ENCODE data around the gene IGSF6.

IGSF6 gene

DNA sequence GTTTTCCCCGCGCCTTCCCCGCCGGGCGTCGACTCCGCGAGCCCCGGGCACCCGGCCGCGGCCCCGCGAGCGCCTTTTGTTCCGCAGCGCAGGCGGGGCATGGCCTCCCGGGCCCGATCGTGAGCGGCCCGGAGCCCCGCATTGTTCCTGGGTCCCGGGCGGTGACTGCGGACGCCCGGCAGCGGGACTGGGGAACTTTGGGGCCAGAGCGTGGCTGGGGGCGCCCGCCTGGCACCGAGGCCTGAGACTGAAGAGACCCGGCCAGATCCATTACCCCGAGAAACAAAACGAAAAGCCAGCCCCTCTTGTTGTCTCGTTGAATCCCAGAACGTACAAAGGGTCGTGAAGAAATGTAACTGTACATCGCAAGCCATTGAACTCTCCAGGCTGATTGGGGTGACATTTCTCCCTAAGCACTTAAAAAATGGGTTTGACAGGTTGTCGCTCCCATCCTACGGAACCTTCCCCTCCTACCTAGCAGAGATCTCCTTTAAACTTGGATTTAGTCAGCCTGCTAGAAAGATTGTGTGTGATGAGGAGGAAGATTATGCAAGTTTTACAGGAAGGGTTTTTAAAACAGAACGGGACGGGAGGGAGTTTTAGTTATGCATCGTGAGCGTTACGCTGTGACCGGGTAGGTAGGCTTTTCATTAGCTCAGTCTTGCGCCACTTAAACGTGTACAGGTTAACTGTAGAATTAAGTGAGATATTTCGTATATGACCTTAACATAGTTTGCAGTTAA lies 52.2 kb downstream of the IGSF6 start:
- peak; percentile 46 for DNase-seq (ENCODE audit: low read depth, low spot score)

DNA sequence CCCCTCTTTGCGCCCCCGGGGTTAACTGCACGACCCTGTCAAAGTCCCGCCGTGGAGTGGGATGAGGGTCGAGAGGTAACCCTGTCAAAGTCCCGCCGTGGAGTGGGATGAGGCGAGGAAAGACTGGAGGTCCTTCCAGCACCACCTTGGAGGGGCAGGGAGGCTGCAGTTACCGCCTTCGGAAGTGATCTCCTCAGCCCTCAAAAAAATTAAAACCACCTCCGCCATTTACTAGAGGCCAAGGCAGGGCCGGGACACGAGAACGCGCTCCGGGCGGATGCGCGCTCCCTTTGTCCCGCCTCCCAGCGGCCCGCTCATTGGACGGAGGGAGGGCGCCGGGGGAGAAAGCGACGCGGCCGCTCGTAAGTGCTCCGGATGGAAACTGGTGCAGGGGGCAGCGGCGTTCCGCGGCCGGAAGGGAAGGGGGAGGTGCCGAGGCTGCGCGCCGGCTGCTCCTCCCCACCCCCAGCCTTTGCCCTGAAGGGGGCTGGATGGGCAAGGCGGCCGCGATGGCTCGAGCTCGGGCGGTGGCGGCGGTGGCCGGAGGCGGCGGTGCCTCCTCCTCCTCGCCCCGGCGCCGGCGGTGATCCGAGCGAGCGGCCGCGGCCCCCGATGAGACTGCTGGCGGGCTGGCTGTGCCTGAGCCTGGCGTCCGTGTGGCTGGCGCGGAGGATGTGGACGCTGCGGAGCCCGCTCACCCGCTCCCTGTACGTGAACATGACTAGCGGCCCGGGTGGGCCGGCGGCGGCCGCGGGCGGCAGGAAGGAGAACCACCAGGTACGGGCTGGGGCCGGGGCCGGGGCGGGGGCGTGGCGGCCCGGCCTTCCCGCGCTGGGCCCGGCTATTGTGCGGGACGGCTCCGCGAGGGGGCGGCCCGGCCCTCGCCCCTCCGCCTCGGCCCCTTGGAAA lies 53.0 kb downstream of the IGSF6 start, which contains the start of gene METTL9:
TSS of gene METTL9 (plus strand) at position 456 of the 909 bp plus-strand sequence. CDS start at position 613, 157 bp downstream.
- peak; percentile 99 for DNase-seq (ENCODE audit: low read depth, low spot score)

DNA sequence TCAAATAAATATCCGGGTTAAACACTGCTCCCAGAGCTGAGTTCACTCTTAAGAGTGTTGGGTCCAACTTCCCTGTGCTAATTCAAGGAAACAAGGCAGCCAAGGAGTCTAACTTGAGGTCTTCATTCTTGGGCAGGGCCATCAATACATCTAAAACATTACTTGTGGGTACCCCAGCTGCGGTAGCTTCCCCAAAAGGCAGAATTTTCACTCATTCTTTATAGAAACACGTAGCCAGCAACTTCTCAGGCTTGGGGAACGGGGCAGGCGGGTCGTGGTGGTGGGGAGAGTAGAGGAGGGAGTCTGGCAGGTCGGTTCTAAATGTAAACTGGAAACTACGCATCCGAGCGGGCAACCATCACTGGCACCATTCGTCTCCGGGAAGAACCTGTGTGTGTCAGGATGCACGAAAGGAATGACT lies 53.7 kb downstream of the IGSF6 start:
- DNase-seq (ENCODE audit: low read depth, low spot score), result peak; percentile 27

DNA sequence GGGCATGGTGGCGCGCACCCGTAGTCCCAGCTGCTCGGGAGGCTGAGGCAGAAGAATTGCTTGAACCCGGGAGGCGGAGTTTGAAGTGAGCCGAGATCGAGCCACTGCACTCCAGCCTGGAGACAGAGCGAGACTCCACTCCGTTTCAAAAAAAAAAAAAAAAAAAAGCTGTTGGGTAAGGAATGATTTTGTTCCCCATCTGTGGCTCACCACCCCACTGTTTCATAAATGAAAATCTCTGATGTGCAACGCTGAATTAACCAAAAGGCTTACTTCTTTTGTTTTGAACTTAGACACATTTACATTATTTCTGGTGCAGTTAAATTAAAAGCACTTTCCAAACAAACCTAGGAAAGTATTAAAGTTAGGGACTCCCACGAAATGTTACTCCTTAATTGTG lies 54.2 kb downstream of the IGSF6 start:
- no peak for DNase-seq (ENCODE audit: low read depth, low spot score)

DNA sequence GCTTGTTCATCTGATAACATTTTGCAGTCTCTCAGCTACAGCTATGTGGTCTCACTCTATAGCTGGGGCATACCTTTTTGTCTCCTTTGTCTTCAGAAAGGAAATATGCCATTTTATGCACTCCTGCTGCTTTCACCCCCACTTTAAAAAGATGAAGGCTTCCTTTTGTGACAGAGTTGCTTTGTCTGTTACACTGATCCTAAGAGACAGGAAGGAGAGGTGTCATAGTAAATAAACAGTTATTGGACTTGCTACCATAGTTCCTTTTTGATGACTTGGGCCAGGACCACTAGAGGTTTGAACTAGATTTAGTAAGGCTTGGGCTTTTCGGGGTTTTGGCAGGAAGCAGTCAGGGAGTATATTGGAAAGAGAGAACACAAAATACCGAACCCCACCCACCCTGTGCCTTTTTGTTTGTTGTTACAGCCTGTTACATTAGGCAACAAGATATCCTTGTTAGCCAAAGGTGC lies 54.8 kb downstream of the IGSF6 start:
- no peak for DNase-seq (ENCODE audit: low read depth, low spot score)

DNA sequence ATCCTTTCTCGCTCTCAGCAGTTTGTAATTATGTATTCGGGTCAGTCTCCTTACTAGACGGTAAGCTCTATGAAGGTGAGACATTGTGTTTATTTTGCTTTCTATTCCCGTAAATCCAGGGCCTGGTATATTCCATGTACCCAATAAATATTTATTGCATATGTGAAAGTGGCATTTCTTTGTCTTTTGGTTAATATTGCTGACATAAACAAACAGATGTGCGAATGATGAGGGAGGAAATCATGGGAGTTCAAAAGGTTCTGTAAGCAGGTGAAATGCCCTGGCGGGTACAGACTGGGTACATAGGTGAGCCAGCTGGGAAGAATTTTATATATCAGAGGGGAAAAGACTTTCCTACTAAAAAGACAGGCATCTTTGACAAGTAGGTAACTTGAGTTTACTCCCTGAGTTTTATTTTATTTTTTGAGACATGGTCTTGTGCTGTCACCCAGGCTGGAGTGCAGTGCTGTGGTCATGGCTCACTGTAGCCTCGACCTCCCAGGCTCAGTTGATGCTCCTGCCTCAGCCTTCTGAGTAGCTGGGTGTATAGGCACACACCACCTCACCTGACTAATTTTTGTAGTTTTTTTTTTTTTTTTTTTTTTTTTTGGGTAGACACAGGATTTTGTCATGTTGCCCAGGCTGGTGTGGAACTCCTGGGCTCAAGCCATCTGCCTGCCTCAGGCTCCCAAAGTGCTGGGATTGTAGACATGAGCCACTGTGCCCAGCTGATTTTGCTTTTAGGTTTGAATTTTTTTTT lies 58.7 kb downstream of the IGSF6 start:
- no peak for DNase-seq (ENCODE audit: low read depth, low spot score)

DNA sequence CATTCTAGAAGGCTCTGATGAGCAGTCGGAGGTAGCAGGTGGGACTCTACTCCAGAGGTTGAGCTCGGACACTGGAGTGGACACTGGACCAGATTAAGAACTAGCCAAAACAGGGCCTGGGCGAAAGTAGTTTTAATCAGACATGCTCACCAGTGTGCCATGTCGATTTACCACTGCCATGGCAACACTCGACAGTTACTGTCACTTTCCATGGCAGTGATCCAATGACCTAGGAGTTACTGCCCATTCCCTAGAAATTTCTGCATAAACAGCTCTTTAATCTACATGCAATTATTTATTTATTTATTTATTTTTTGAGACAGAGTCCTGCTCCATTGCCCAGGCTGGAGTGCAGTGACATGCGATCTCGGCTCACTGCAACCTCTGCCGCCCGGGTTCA lies 60.2 kb downstream of the IGSF6 start:
- no peak for DNase-seq (ENCODE audit: low read depth, low spot score)

DNA sequence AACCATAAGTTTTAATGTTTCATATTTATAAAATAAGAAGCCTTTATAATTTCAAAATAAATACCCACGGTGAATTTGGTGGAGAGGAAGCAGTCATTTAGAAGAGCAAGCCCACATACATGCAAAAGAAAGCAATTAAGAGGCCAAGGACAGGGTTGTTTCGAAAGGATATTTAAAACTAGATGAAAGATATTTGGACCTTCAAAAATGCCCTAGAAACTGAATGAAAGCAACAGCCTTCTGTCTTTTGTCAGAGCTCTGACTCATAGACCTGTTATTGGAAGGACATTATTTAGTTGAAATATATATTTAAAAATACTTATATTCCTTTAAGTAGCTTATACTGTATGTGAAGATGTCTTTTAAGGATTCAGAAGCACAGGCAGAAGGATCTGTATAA lies 61.6 kb downstream of the IGSF6 start:
- DNase-seq (ENCODE audit: low read depth, low spot score), result no peak

DNA sequence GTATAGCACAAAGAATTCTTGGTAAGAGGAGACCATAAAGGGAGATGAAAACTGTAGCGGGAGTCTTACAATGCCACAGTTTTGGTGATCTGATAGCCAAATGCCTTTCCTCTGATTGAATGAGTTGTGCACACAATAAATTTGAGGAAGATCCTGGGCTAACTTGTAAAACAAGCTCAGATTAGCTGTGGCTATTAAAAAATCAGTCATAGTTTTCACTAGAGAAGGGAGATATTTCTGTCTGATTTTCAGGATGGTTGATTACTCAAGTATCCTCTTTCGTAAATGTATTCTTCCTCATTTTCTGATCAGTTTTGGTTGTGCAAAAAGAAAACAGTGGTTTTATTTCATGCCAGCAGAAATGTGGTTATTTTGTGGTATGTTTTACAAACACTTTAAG lies 62.1 kb downstream of the IGSF6 start:
- no peak for DNase-seq (ENCODE audit: low read depth, low spot score)

DNA sequence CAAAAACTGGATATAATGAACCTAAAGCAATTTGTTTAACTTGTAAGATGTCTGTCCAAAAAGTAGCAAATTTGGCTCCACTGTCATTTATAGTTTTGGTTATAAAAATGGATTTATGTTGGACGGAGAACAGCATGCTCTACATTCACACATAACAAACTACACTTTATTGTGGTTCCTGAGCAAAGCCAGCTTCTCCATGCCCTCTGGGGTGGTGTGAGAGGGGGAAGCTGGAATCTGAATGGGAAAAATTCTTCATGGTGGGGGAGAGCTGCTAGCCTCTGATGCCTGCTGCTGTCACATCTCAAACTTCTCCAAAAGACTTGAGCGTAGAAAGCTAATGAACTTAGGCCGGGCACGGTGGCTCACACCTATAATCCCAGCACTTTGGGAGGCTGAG lies 62.9 kb downstream of the IGSF6 start:
- no peak for DNase-seq (ENCODE audit: low read depth, low spot score)

Measured in astrocyte of the hippocampus (primary cell).